HG03175 (cell line): Measurements from ENCODE around the gene ESPL1.

Experiments
- ATAC-seq: cut with Tn5 transposase; IDR thresholded peaks from one replicate; pipeline ENCODE4 v1.9.1; 2021; ENCODE audit warnings: mild to moderate bottlenecking, moderate library complexity; ENCODE audit not compliant: unreplicated experiment

The ESPL1 gene

GRCh38 chr12:53333845-53334244, 65.7 kb downstream of the ESPL1 start:
- ATAC-seq = no peak

GRCh38 chr12:53334822-53335221, 66.7 kb downstream of the ESPL1 start:
- no peak for ATAC-seq

GRCh38 chr12:53336181-53336681, 68.1 kb downstream of the ESPL1 start, which contains the start of gene SP7:
Gene SP7 (minus strand): TSS chr12:53336354. CDS start chr12:53335646, 708 bp downstream.
- no peak for ATAC-seq

GRCh38 chr12:53338017-53338416, 69.9 kb downstream of the ESPL1 start:
- no peak for ATAC-seq

GRCh38 chr12:53338916-53339315, 70.8 kb downstream of the ESPL1 start:
- no peak for ATAC-seq

GRCh38 chr12:53340398-53340797, 72.3 kb downstream of the ESPL1 start:
- no peak for ATAC-seq
